HepG2 (cell line): ENCODE data around the gene FUT3. TPM values are rescaled to one million over a fixed set of nuclear protein-coding genes. Genes with fewer than 3 reads are reported as not detected.

Experiments used
- BHLHE40 ChIP-seq: IDR thresholded peaks from 2 replicates; pipeline ENCODE4 v1.6.1; 2011; ENCODE audit warnings: low read length, improper control_type of control experiment
- CEBPG ChIP-seq: IDR thresholded peaks from 2 replicates; pipeline ENCODE4 v1.6.1; 2016
- E2F2 ChIP-seq: sonication (generic); formaldehyde crosslinking; IDR thresholded peaks from 2 replicates; pipeline ENCODE4 v1.4.0; 2020; ENCODE audit warnings: missing genetic modification reagents, borderline replicate concordance
- FOXP4 ChIP-seq: sonication (generic); formaldehyde crosslinking; IDR thresholded peaks from 2 replicates; pipeline ENCODE4 v1.4.0; 2020; ENCODE audit warnings: missing genetic modification reagents
- FUBP1 ChIP-seq: sonication (generic); formaldehyde crosslinking; IDR thresholded peaks from 2 replicates; pipeline ENCODE4 v1.5.1; 2020; ENCODE audit warnings: missing genetic modification reagents, mild to moderate bottlenecking, borderline replicate concordance
- GLMP ChIP-seq: sonication (generic); formaldehyde crosslinking; IDR thresholded peaks from 2 replicates; pipeline ENCODE4 v1.9.0; 2021; ENCODE audit warnings: missing genetic modification reagents, mild to moderate bottlenecking, borderline replicate concordance
- KDM3A ChIP-seq: IDR thresholded peaks from 2 replicates; pipeline ENCODE4 v1.6.1; 2018; ENCODE audit warnings: low read depth, missing compliant biosample characterization
- ONECUT2 ChIP-seq: sonication (generic); formaldehyde crosslinking; IDR thresholded peaks from 2 replicates; pipeline ENCODE4 v1.4.0; 2020; ENCODE audit warnings: missing genetic modification reagents
- PCBP2 ChIP-seq: fragments of 200-400 bp; formaldehyde crosslinking; optimal IDR thresholded peaks from 2 replicates; pipeline ENCODE3; 2018; ENCODE audit warnings: low read length, low read depth; ENCODE audit not compliant: poor library complexity, severe bottlenecking
- SOX6 ChIP-seq, 2 experiments: fragments of 450-650 bp in 1 of 2; sonication (generic) in 1 of 2; formaldehyde crosslinking in 1 of 2; IDR thresholded peaks; 2 replicates each; pipeline versions ENCODE4 v1.4.0 to v1.6.1; 2017 to 2020; ENCODE audit warnings: antibody characterized with exemption in 1 of 2, mild to moderate bottlenecking in 1 of 2, missing genetic modification reagents in 1 of 2
- TBX2 ChIP-seq: sonication (generic); formaldehyde crosslinking; IDR thresholded peaks from 2 replicates; pipeline ENCODE4 v1.5.0; 2020; ENCODE audit warnings: missing genetic modification reagents, mild to moderate bottlenecking, borderline replicate concordance
- TCF12 ChIP-seq, 2 experiments: fragments of 450-650 bp in 1 of 2; sonication (generic) in 1 of 2; formaldehyde crosslinking in 1 of 2; IDR thresholded peaks; 2 replicates each; pipeline versions ENCODE4 v1.6.1 to v1.8.0; 2017 to 2022; ENCODE audit warnings: antibody characterized with exemption in 1 of 2, mild to moderate bottlenecking in 1 of 2, missing genetic modification reagents in 1 of 2, moderate library complexity in 1 of 2
- ZFP37 ChIP-seq: sonication (generic); formaldehyde crosslinking; IDR thresholded peaks from 2 replicates; pipeline ENCODE4 v1.4.0; 2020; ENCODE audit warnings: missing genetic modification reagents, borderline replicate concordance
- ZNF235 ChIP-seq: sonication (generic); formaldehyde crosslinking; IDR thresholded peaks from 2 replicates; pipeline ENCODE4 v1.8.1; 2023; ENCODE audit warnings: mild to moderate bottlenecking, missing genetic modification reagents, borderline replicate concordance
- ZNF292 ChIP-seq: sonication (generic); formaldehyde crosslinking; IDR thresholded peaks from 2 replicates; pipeline ENCODE4 v1.8.1; 2022; ENCODE audit warnings: mild to moderate bottlenecking, low read depth, missing genetic modification reagents, borderline replicate concordance
- ZNF30 ChIP-seq: sonication (generic); formaldehyde crosslinking; IDR thresholded peaks from 2 replicates; pipeline ENCODE4 v1.5.0; 2020; ENCODE audit warnings: mild to moderate bottlenecking, missing genetic modification reagents
- ZNF484 ChIP-seq: sonication (generic); formaldehyde crosslinking; IDR thresholded peaks from 2 replicates; pipeline ENCODE4 v1.5.1; 2020; ENCODE audit warnings: mild to moderate bottlenecking, low read depth, missing genetic modification reagents, borderline replicate concordance
- ZNF567 ChIP-seq: sonication (generic); formaldehyde crosslinking; IDR thresholded peaks from 2 replicates; pipeline ENCODE4 v1.8.1; 2023; ENCODE audit warnings: mild to moderate bottlenecking, missing genetic modification reagents, borderline replicate concordance
- ZNF572 ChIP-seq: sonication (generic); formaldehyde crosslinking; IDR thresholded peaks from 2 replicates; pipeline ENCODE4 v1.5.1; 2020; ENCODE audit warnings: mild to moderate bottlenecking, missing genetic modification reagents
- ZNF577 ChIP-seq: sonication (generic); formaldehyde crosslinking; IDR thresholded peaks from 2 replicates; pipeline ENCODE4 v1.4.0; 2020; ENCODE audit warnings: mild to moderate bottlenecking, low read depth, missing genetic modification reagents, borderline replicate concordance
- ZNF670 ChIP-seq: sonication (generic); formaldehyde crosslinking; IDR thresholded peaks from 2 replicates; pipeline ENCODE4 v1.8.0; 2022; ENCODE audit warnings: mild to moderate bottlenecking, missing genetic modification reagents, borderline replicate concordance
- ZNF770 ChIP-seq: sonication (generic); formaldehyde crosslinking; IDR thresholded peaks from 2 replicates; pipeline ENCODE4 v1.5.0; 2020; ENCODE audit warnings: mild to moderate bottlenecking, missing genetic modification reagents
- polyA plus RNA-seq, 8 experiments: library from polyadenylated mRNA; depleted of rRNA in 3 of 8; stranded (reverse) in 7 of 8; unstranded in 1 of 8; fragments of >200 nt; fragmentation: Illumina TruSeq in 4 of 8; extraction: Trizol in 4 of 8; gene quantifications; 2 replicates each; pipeline versions ENCODE4 v1.2.1 to v1.2.3, GENCODE V29; 2011 to 2016; ENCODE audit warnings: low read depth in 4 of 8, missing spikeins in 1 of 8, mixed read lengths in 1 of 8; ENCODE audit not compliant: insufficient read depth in 1 of 8
- total RNA-seq, 5 experiments: library from RNA; depleted of rRNA; stranded (reverse); fragments of >200 nt; fragmentation: Illumina TruSeq; extraction: Trizol; gene quantifications; 2 replicates each; pipeline ENCODE4 v1.2.3, GENCODE V29; 2016; ENCODE audit warnings: low read depth in 1 of 5

The FUT3 gene
- total and polyA plus RNA-seq, 2 of the 13 experiments (the other 11 are each of a cell fraction or from before 2014, with no cell fraction given): 0.53 to 1.1 TPM

GRCh38 chr19:5809053-5809452 is 42.2 kb downstream of the FUT3 start (continued):
- TF ChIP-seq FOXP4 (CRISPR knock-in tag): no peak
- TF ChIP-seq ZNF292 (CRISPR knock-in tag): no peak
- TF ChIP-seq KDM3A (CRISPR knock-in tag): no peak
- no peak for TF ChIP-seq ZNF30 (CRISPR knock-in tag)
- no peak for TF ChIP-seq BHLHE40
- no peak for TF ChIP-seq PCBP2
- TF ChIP-seq ZNF484 (CRISPR knock-in tag): no peak
- no peak for TF ChIP-seq TCF12 (IDR thresholded peaks at IDR 0.05)
- no peak for TF ChIP-seq TCF12 (CRISPR knock-in tag; IDR thresholded peaks at IDR 0.05)
- TF ChIP-seq TBX2 (CRISPR knock-in tag): no peak
- no peak for TF ChIP-seq ZNF577 (CRISPR knock-in tag)
- TF ChIP-seq ZNF567 (CRISPR knock-in tag): no peak
- no peak for TF ChIP-seq ZFP37 (CRISPR knock-in tag)
- TF ChIP-seq ZNF770: peak; percentile 82
- no peak for TF ChIP-seq ZNF670 (CRISPR knock-in tag)
- TF ChIP-seq E2F2: no peak
- no peak for TF ChIP-seq ONECUT2 (CRISPR knock-in tag)
- no peak for TF ChIP-seq SOX6 (IDR thresholded peaks at IDR 0.05)
- TF ChIP-seq SOX6 (CRISPR knock-in tag; IDR thresholded peaks at IDR 0.05): no peak
- no peak for TF ChIP-seq GLMP (CRISPR knock-in tag)
- TF ChIP-seq CEBPG (CRISPR knock-in tag): peak; percentile 84
- no peak for TF ChIP-seq ZNF235 (CRISPR knock-in tag)
- no peak for TF ChIP-seq ZNF572 (CRISPR knock-in tag)
- TF ChIP-seq FUBP1 (CRISPR knock-in tag): no peak
